ENCODE measurements around the gene GASK1A.

- TF ChIP-seq CTCF (conservative IDR thresholded peaks at IDR 0.05; ENCODE audit: low read length), result no peak
- no peak for TF ChIP-seq EZH2phosphoT487 (IDR thresholded peaks at IDR 0.05; ENCODE audit: borderline replicate concordance, low read depth, low read length)
Observed at GRCh38 chr3:42960786-42961185, 18.3 kb upstream of the GASK1A start.

All from OCI-LY7 (cell line).